T-cell (primary cell): ENCODE results near the gene MYRFL. TPM values are rescaled to one million over a fixed set of nuclear protein-coding genes. Genes with fewer than 3 reads are reported as not detected.

ENCODE experiments used
- ATAC-seq, 4 experiments: fragments of 200-7000 bp in 3 of 4; fragments of 150-1000 bp in 1 of 4; cut with Tn5 transposase; replicated peaks in 1 of 4; 1 replicate in 3 of 4; 2 replicates in 1 of 4; pipeline ENCODE4 v1.10.0; 2021; ENCODE audit warnings: moderate library complexity in 3 of 4, mild to moderate bottlenecking in 2 of 4, moderate number of reproducible peaks in 1 of 4
- CTCF ChIA-PET, 2 donors: fragments of 300-600 bp; sonication (Branson Sonifier 250); formaldehyde crosslinking; loops; one replicate each; lab custom pipeline; 2022; ENCODE audit warnings: antibody characterized with exemption in 2 of 2; lab: Charles Lee
- POLR2A ChIA-PET, 2 donors: fragments of 300-600 bp; sonication (Branson Sonifier 250); formaldehyde crosslinking; loops; one replicate each; lab custom pipeline; 2022; ENCODE audit warnings: antibody characterized with exemption in 2 of 2; lab: Charles Lee
- DNase-seq, 35 experiments: peaks; one replicate each; pipeline versions ENCODE4 v3.0.0 to v3.0.0-alpha.2; 2013 to 2023
- H3K27ac ChIP-seq: one replicate; pipeline ENCODE4 v1.5.1; 2013; ENCODE audit warnings: low read length
- H3K27me3 ChIP-seq, 2 experiments: replicated peaks in 1 of 2; 1 replicate in 1 of 2; 2 replicates in 1 of 2; pipeline versions ENCODE4 v1.6.1 to v1.7.0; 2013; ENCODE audit warnings: low read length in 1 of 2, mixed read lengths in 1 of 2; ENCODE audit not compliant: control insufficient read depth in 2 of 2, insufficient read depth in 2 of 2; ENCODE audit errors: extremely low read depth in 1 of 2
- H3K36me3 ChIP-seq, 2 donors: 1 replicate in 1 of 2; 2 replicates in 1 of 2; pipeline versions ENCODE4 v1.6.1 to v1.7.0; 2013; ENCODE audit warnings: low read length in 1 of 2; ENCODE audit not compliant: control insufficient read depth in 2 of 2, insufficient read depth in 1 of 2; ENCODE audit errors: extremely low read depth in 1 of 2
- H3K4me1 ChIP-seq, 2 experiments: 1 replicate in 1 of 2; 2 replicates in 1 of 2; pipeline versions ENCODE4 v1.6.1 to v1.7.0; 2013; ENCODE audit warnings: low read length in 2 of 2, mixed read lengths in 1 of 2; ENCODE audit not compliant: insufficient read depth in 2 of 2, control insufficient read depth in 1 of 2; ENCODE audit errors: extremely low read depth in 1 of 2
- H3K4me3 ChIP-seq, 2 donors: 1 replicate in 1 of 2; 2 replicates in 1 of 2; pipeline versions ENCODE4 v1.5.1 to v1.7.0; 2013; ENCODE audit warnings: mild to moderate bottlenecking in 2 of 2, low read length in 1 of 2, moderate library complexity in 1 of 2; ENCODE audit not compliant: control insufficient read depth in 1 of 2; ENCODE audit errors: extremely low read depth in 1 of 2
- H3K9me3 ChIP-seq: 2 replicates; pipeline ENCODE4 v1.7.0; 2013
- H3K27ac Mint-ChIP-seq, 2 donors: one replicate each; pipeline ENCODE4 v1.8.0; 2020 to 2021; ENCODE audit warnings: mild to moderate bottlenecking in 2 of 2, mixed read lengths in 2 of 2
- H3K27me3 Mint-ChIP-seq, 2 donors: one replicate each; pipeline ENCODE4 v1.8.0; 2021 to 2022; ENCODE audit warnings: mixed read lengths in 2 of 2
- H3K36me3 Mint-ChIP-seq: one replicate; pipeline ENCODE4 v1.8.0; 2021; ENCODE audit warnings: mixed read lengths
- H3K4me1 Mint-ChIP-seq, 3 donors: one replicate each; pipeline ENCODE4 v1.8.0; 2020 to 2022; ENCODE audit warnings: mixed read lengths in 3 of 3, mild to moderate bottlenecking in 1 of 3
- H3K4me3 Mint-ChIP-seq, 3 donors: one replicate each; pipeline ENCODE4 v1.8.0; 2020 to 2022; ENCODE audit warnings: mild to moderate bottlenecking in 3 of 3, mixed read lengths in 3 of 3, moderate library complexity in 3 of 3
- H3K9me3 Mint-ChIP-seq, 3 donors: one replicate each; pipeline ENCODE4 v1.8.0; 2020 to 2022; ENCODE audit warnings: mixed read lengths in 3 of 3
- WGBS: methylation state at CpG from one replicate; pipeline ENCODE4 v1.1.5; 2013; ENCODE audit warnings: missing lambda C conversion rate; ENCODE audit not compliant: insufficient coverage; 5-methylcytosine and 5-hydroxymethylcytosine counted together
- total RNA-seq, 35 experiments: library from RNA in 6 of 35; stranded (reverse) in 6 of 35; fragments of 120-200 nt in 1 of 35; gene quantifications; one replicate each; pipeline versions ENCODE4 v1.2.1 to v1.2.4 and lab custom pipeline; 2013 to 2026

The MYRFL gene
- total RNA-seq, 5 donors from 2014 or later (not counting 1 experiment from before 2014, with no cell fraction given): not detected

GRCh38 chr12:69905801-69906200, 80.8 kb downstream of the MYRFL start:
- ChIA-PET CTCF (interaction anchor here in 1 of 2 donors (1.8 kb wide), 1 partner anchor 15 kb away, joined by 5 read pairs; no protein-coding TSS in a partner anchor), POLR2A (no interaction called here)
- no peak overlapping the region for H3K4me3 Mint-ChIP-seq

GRCh38 chr12:69906411-69907216, 81.6 kb downstream of the MYRFL start:
- H3K4me1 ChIP-seq: no peaks in the 10 kb centered on the region
- Mint-ChIP-seq H3K9me3 (no peaks in the 10 kb centered on the region), H3K4me1 (no peaks in the 10 kb centered on the region), H3K36me3 (no peaks in the 10 kb centered on the region), H3K4me3 (no peak overlapping the region), H3K27ac (no peak overlapping the region), H3K27me3 (peaks cover 3% of the 10 kb centered on the region in 2 donors)
- WGBS: 13% methylated on average over 2 of the region's 4 CpGs
- no peak overlapping the region for H3K27ac ChIP-seq
- CTCF ChIA-PET: interaction anchor here in 1 of 2 donors (0.5 kb wide), 1 partner anchor 581 kb away, joined by 3 read pairs; no protein-coding TSS in a partner anchor
- H3K9me3 ChIP-seq: no peaks in the 10 kb centered on the region
- no peaks in the 10 kb centered on the region for H3K27me3 ChIP-seq
- no peak for DNase-seq
- ATAC-seq: no peak
- H3K36me3 ChIP-seq: no peaks in the 10 kb centered on the region
- POLR2A ChIA-PET: no interaction called here
- no peak overlapping the region for H3K4me3 ChIP-seq

More at GRCh38 chr12:69905801-69906200, 80.8 kb downstream of the MYRFL start:
- Histone ChIP-seq H3K9me3 (no peaks in the 10 kb centered on the region), H3K4me3 (no peak overlapping the region), H3K27ac (no peak overlapping the region), H3K4me1 (no peaks in the 10 kb centered on the region), H3K27me3 (no peaks in the 10 kb centered on the region), H3K36me3 (no peaks in the 10 kb centered on the region)
- Mint-ChIP-seq H3K36me3 (no peaks in the 10 kb centered on the region), H3K27me3 (peaks cover 3% of the 10 kb centered on the region in 2 donors), H3K9me3 (no peaks in the 10 kb centered on the region), H3K27ac (no peak overlapping the region), H3K4me1 (no peaks in the 10 kb centered on the region)
- ATAC-seq (no peak), DNase-seq (no peak)
- 86% methylated on average over 1 of the region's 1 CpG for WGBS

- H3K9me3 Mint-ChIP-seq: no peaks in the 10 kb centered on the region
- ChIA-PET CTCF (interaction anchor here (1.0 to 1.2 kb wide), 2 partner anchors 8 to 820 kb away, joined by 3 to 4 read pairs; no protein-coding TSS in a partner anchor), POLR2A (no interaction called here)
- H3K4me1 Mint-ChIP-seq: no peaks in the 10 kb centered on the region
- no peaks in the 10 kb centered on the region for H3K4me1 ChIP-seq
- no peak overlapping the region for H3K27ac Mint-ChIP-seq
- no peaks in the 10 kb centered on the region for H3K36me3 Mint-ChIP-seq
- H3K27ac ChIP-seq: no peak overlapping the region
- DNase-seq: no peak
- no peaks in the 10 kb centered on the region for H3K36me3 ChIP-seq
- no peak for ATAC-seq
- H3K27me3 ChIP-seq: no peaks in the 10 kb centered on the region
- no peaks in the 10 kb centered on the region for H3K9me3 ChIP-seq
- H3K27me3 Mint-ChIP-seq: peaks cover 3% of the 10 kb centered on the region in 2 donors
- H3K4me3 Mint-ChIP-seq: no peak overlapping the region
- no CpG with 5 or more reads among the region's 3 CpGs for WGBS
- H3K4me3 ChIP-seq: no peak overlapping the region
Measured at GRCh38 chr12:69908203-69908602, 83.2 kb downstream of the MYRFL start.

GRCh38 chr12:69910694-69911093, 85.7 kb downstream of the MYRFL start:
- Mint-ChIP-seq H3K9me3 (no peaks in the 10 kb centered on the region), H3K27ac (no peak overlapping the region), H3K4me1 (no peaks in the 10 kb centered on the region), H3K27me3 (peaks cover 0 to 3% of the 10 kb centered on the region in 2 donors), H3K36me3 (no peaks in the 10 kb centered on the region), H3K4me3 (no peak overlapping the region)
- H3K36me3 ChIP-seq: no peaks in the 10 kb centered on the region
- no peak overlapping the region for H3K4me3 ChIP-seq
- ChIA-PET CTCF (interaction anchor here (0.6 to 1.1 kb wide), 3 partner anchors 9 to 774 kb away, joined by 3 to 4 read pairs (median 3); no protein-coding TSS in a partner anchor), POLR2A (no interaction called here)
- no peaks in the 10 kb centered on the region for H3K9me3 ChIP-seq
- H3K27ac ChIP-seq: no peak overlapping the region
- H3K4me1 ChIP-seq: no peaks in the 10 kb centered on the region
- H3K27me3 ChIP-seq: no peaks in the 10 kb centered on the region
- ATAC-seq (no peak), DNase-seq (no peak)
- WGBS: 92% methylated on average over 2 of the region's 2 CpGs

GRCh38 chr12:69913526-69913925, 88.5 kb downstream of the MYRFL start:
- WGBS: no CpG with 5 or more reads among the region's 3 CpGs
- H3K27ac ChIP-seq: no peak overlapping the region
- CTCF ChIA-PET: no interaction called here
- POLR2A ChIA-PET: no interaction called here
- H3K4me3 Mint-ChIP-seq: no peak overlapping the region
- no peaks in the 10 kb centered on the region for H3K9me3 ChIP-seq
- no peaks in the 10 kb centered on the region for H3K27me3 ChIP-seq
- H3K36me3 Mint-ChIP-seq: no peaks in the 10 kb centered on the region
- H3K27me3 Mint-ChIP-seq: peaks cover 0 to 3% of the 10 kb centered on the region in 2 donors
- DNase-seq (no peak), ATAC-seq (no peak)
- no peaks in the 10 kb centered on the region for H3K4me1 ChIP-seq
- no peak overlapping the region for H3K4me3 ChIP-seq
- H3K9me3 Mint-ChIP-seq: peaks cover 0 to 4% (median 0%) of the 10 kb centered on the region in 3 donors
- H3K27ac Mint-ChIP-seq: no peak overlapping the region
- no peaks in the 10 kb centered on the region for H3K4me1 Mint-ChIP-seq
- no peaks in the 10 kb centered on the region for H3K36me3 ChIP-seq

- Mint-ChIP-seq H3K9me3 (peaks cover 0 to 4% (median 0%) of the 10 kb centered on the region in 3 donors), H3K4me1 (no peaks in the 10 kb centered on the region), H3K36me3 (no peaks in the 10 kb centered on the region), H3K27me3 (peaks cover 2 to 4% of the 10 kb centered on the region in 2 donors), H3K27ac (no peak overlapping the region), H3K4me3 (no peak overlapping the region)
- WGBS: 94% methylated on average over 2 of the region's 2 CpGs
- Histone ChIP-seq H3K4me1 (no peaks in the 10 kb centered on the region), H3K4me3 (no peak overlapping the region), H3K9me3 (no peaks in the 10 kb centered on the region), H3K27ac (no peak overlapping the region), H3K36me3 (no peaks in the 10 kb centered on the region), H3K27me3 (no peaks in the 10 kb centered on the region)
- no peak for ATAC-seq
- ChIA-PET POLR2A (no interaction called here), CTCF (no interaction called here)
- DNase-seq: no peak
Measured at GRCh38 chr12:69915964-69916363, 90.9 kb downstream of the MYRFL start.
